Ovary (tissue), 9 donors: ENCODE data around the gene GSG1L. TPM values are rescaled to one million over a fixed set of nuclear protein-coding genes. Genes with fewer than 3 reads are reported as not detected.

Experiments used
- DNase-seq, 5 donors: peaks; one replicate each; pipeline ENCODE4 v3.0.0-alpha.2; 2019 to 2020
- H3K27ac ChIP-seq, 2 donors: fragments of 200-600 bp; one replicate each; pipeline versions ENCODE4 v1.5.1 to v1.8.0; 2019 to 2022
- H3K27me3 ChIP-seq: fragments of 200-600 bp; one replicate; pipeline ENCODE4 v1.8.0; 2022
- H3K36me3 ChIP-seq: fragments of 200-600 bp; sonication (generic); one replicate; pipeline ENCODE4 v1.5.1; 2019
- H3K4me1 ChIP-seq: one replicate; pipeline ENCODE4 v1.8.1; 2013; ENCODE audit warnings: mild to moderate bottlenecking, moderate library complexity; ENCODE audit not compliant: insufficient read depth
- H3K4me3 ChIP-seq: fragments of 200-600 bp; sonication (generic); one replicate; pipeline ENCODE4 v1.5.1; 2017
- H3K9me3 ChIP-seq, 2 donors: fragments of 200-600 bp in 1 of 2; sonication (generic) in 1 of 2; one replicate each; pipeline versions ENCODE4 v1.5.1 to v1.8.1; 2013 to 2019; ENCODE audit warnings: mild to moderate bottlenecking in 1 of 2, moderate library complexity in 1 of 2
- EP300 ChIP-seq: sonication (generic); formaldehyde crosslinking; IDR thresholded peaks from one replicate; pipeline ENCODE4 v1.6.1; 2017; ENCODE audit warnings: antibody characterized with exemption
- POLR2A ChIP-seq: fragments of 450-650 bp; IDR thresholded peaks from one replicate; pipeline ENCODE4 v1.6.1; 2017; ENCODE audit warnings: antibody characterized with exemption, mild to moderate bottlenecking, moderate library complexity
- WGBS, 3 donors: extraction: QIAGEN DNeasy Blood & Tissue Kit in 1 of 3; methylation state at CpG; one replicate each; pipeline versions ENCODE4 v1.1.5 to v1.1.7; 2013 to 2017; 5-methylcytosine and 5-hydroxymethylcytosine counted together
- intact Hi-C, 4 donors: fragments of 100-400 bp; cut with DNase I; formaldehyde crosslinking; loops; one replicate each; pipeline versions ENCODE4 v1.11.0 to v1.15.1; 2022 to 2023
- polyA plus RNA-seq, 2 donors: library from polyadenylated mRNA; stranded (reverse); fragments of 200-250 nt in 1 of 2; fragments of 350-450 nt in 1 of 2; fragmentation: Illumina TruSeq in 1 of 2; extraction: RNeasy Lipid Tissue Mini Kit (QIAGEN cat#74804) in 1 of 2; gene quantifications; one replicate each; pipeline ENCODE4 v1.2.3, GENCODE V29; 2013 to 2014
- total RNA-seq, 7 donors: library from RNA; depleted of rRNA in 2 of 7; stranded (reverse); fragments of >200 nt in 2 of 7; fragmentation: NEBNext Ultra II Directional in 3 of 7; extraction: Animal tissue kit (Norgen Biotek cat#: 25700) in 3 of 7; gene quantifications; one replicate each; pipeline versions ENCODE4 v1.1.0 to v1.2.4, GENCODE V29; 2016 to 2023
- TF ChIP-seq, protein P1 (sequence below), 3 donors: fragments of 450-650 bp in 2 of 3; fragments of 200-600 bp in 1 of 3; IDR thresholded peaks; one replicate each; pipeline versions ENCODE4 v1.5.1 to v1.8.0; 2016 to 2022; ENCODE audit warnings: antibody characterized with exemption in 3 of 3, mild to moderate bottlenecking in 1 of 3
- donor health status: DM: no; HTN: no; CAD: no; lungs with moderate emphysema.
- donor health status: DM: no; HTN: no; CAD: no.
- donor health status: Bipolar disorder and iron deficiency.
- donor health status: DM: yes; HTN: yes; CAD: no.
- donor health status: DM: no; HTN: no; CAD: no.
- donor health status: DM: yes; HTN: yes; CAD: no.

Gene GSG1L
- total and polyA plus RNA-seq, 9 donors = 0.30 to 1.1 (median 0.46) TPM; not detected in 4

GRCh38 chr16:27803775-27804549, 259.6 kb downstream of the GSG1L start:
- intact Hi-C loops = no loop called here
- WGBS, 3 donors = 24 to 29% (median 27%) methylated on average over 10 of the region's 10 CpGs

DNA sequence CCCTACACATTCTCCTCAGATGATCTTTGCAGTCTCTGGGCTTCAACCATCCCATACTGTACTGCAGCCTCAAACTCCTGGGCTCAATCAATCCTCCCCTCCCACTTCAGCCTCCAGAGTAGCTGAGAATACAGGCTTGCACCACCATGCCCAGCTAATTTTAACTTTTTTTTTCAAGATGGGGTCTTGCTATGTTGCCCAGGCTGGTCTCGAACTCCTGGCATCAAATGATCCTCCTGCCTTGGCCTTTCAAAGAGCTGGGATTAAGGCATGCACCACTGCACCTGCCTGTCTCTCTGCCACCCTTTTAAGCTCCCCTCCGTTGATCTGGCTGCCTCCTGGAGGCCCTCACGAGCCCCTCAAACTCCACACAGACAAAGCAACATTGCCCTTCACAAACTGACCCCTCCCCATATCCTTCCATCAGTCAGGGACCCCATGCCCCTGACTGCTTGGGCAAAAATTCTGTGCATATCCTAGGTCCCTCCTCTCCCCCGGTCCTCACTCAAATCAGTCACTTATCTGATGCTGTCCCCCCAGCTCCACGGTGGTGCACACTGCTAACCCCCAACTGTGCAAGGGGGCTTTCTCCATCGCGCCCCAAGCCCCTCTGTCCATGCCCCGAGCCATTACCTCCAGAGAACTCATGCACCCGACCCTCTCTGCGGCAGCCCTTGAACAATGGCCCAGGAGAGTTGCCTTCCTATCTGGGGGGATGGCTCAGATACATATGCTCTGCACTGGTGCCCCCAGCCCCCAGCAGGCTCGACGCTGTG, 260.7 kb downstream of the GSG1L start:
- H3K4me3 ChIP-seq = no peak overlapping the region
- H3K27ac ChIP-seq = no peak overlapping the region
- WGBS, 3 donors = 65 to 74% (median 73%) methylated on average over 12 of the region's 12 CpGs
- TF ChIP-seq, protein P1, sequence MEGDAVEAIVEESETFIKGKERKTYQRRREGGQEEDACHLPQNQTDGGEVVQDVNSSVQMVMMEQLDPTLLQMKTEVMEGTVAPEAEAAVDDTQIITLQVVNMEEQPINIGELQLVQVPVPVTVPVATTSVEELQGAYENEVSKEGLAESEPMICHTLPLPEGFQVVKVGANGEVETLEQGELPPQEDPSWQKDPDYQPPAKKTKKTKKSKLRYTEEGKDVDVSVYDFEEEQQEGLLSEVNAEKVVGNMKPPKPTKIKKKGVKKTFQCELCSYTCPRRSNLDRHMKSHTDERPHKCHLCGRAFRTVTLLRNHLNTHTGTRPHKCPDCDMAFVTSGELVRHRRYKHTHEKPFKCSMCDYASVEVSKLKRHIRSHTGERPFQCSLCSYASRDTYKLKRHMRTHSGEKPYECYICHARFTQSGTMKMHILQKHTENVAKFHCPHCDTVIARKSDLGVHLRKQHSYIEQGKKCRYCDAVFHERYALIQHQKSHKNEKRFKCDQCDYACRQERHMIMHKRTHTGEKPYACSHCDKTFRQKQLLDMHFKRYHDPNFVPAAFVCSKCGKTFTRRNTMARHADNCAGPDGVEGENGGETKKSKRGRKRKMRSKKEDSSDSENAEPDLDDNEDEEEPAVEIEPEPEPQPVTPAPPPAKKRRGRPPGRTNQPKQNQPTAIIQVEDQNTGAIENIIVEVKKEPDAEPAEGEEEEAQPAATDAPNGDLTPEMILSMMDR (IDR thresholded peaks at IDR 0.05) = no peak
- TF ChIP-seq EP300 (no peak), POLR2A (no peak)
- no peak for DNase-seq
- no peaks in the 10 kb centered on the region for H3K9me3 ChIP-seq
- H3K4me1 ChIP-seq = no peaks in the 10 kb centered on the region
- no peaks in the 10 kb centered on the region for H3K36me3 ChIP-seq
- H3K27me3 ChIP-seq = no peaks in the 10 kb centered on the region
- intact Hi-C loops = no loop called here

More at GRCh38 chr16:27803775-27804549, 259.6 kb downstream of the GSG1L start:
- Histone ChIP-seq H3K36me3 (no peaks in the 10 kb centered on the region), H3K9me3 (no peaks in the 10 kb centered on the region), H3K27me3 (no peaks in the 10 kb centered on the region), H3K4me3 (no peak overlapping the region), H3K27ac (no peak overlapping the region), H3K4me1 (no peaks in the 10 kb centered on the region)
- TF ChIP-seq POLR2A = no peak
- DNase-seq = no peak

- Histone ChIP-seq H3K27me3 (no peaks in the 10 kb centered on the region), H3K27ac (no peak overlapping the region), H3K9me3 (no peaks in the 10 kb centered on the region), H3K4me1 (no peaks in the 10 kb centered on the region), H3K4me3 (no peak overlapping the region), H3K36me3 (no peaks in the 10 kb centered on the region)
- WGBS, 3 donors = 31 to 42% (median 31%) methylated on average over 18 of the region's 18 CpGs
- intact Hi-C loops = no loop called here
- no peak for DNase-seq
- TF ChIP-seq, protein P1 (IDR thresholded peaks at IDR 0.05) = no peak
- TF ChIP-seq EP300 = no peak
- no peak for TF ChIP-seq POLR2A
These were observed 262.1 kb downstream of the GSG1L start for GRCh38 chr16:27801289-27801945.

DNA sequence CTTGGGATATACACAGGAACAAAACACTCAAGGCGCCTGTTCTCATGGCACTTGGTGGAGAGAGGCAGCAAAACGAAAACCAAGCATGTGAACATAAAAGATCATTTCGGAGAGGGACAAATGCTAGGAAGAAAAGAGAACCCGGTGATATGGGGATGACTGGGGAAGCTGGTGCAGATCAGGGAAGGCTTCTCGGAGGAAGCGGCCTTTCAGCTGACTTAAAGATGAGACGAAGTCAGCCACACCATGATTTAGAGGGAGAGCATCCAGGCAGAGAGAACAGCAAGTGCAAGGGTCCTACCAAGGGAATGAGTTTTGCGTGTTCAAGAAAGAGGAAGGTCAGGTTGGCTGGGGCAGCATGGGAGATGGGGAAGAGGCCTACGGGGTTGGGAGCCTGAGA, 262.7 kb downstream of the GSG1L start:
- H3K36me3 ChIP-seq = no peaks in the 10 kb centered on the region
- H3K27me3 ChIP-seq = no peaks in the 10 kb centered on the region
- H3K27ac ChIP-seq = no peak overlapping the region
- TF ChIP-seq, protein P1 (IDR thresholded peaks at IDR 0.05) = no peak
- TF ChIP-seq POLR2A = no peak
- no peak for TF ChIP-seq EP300
- intact Hi-C loops = no loop called here
- H3K4me3 ChIP-seq = no peak overlapping the region
- no peak for DNase-seq
- H3K4me1 ChIP-seq = no peaks in the 10 kb centered on the region
- 75 to 79% (median 78%) methylated on average over 9 of the region's 9 CpGs for WGBS, 3 donors
- H3K9me3 ChIP-seq = no peaks in the 10 kb centered on the region
